GM23248 (cell line): ENCODE data around the gene NRP1.

Experiments
- EZH2 ChIP-seq: fragments of 200-600 bp; sonication (generic); IDR thresholded peaks from 2 replicates; pipeline ENCODE4 v1.6.1; 2018; ENCODE audit warnings: antibody characterized with exemption, mild to moderate bottlenecking; ENCODE audit not compliant: insufficient read depth, poor library complexity, severe bottlenecking
- EZH2phosphoT487 ChIP-seq: fragments of 200-600 bp; sonication (generic); IDR thresholded peaks from 2 replicates; pipeline ENCODE4 v1.6.1; 2018; ENCODE audit warnings: antibody characterized with exemption, moderate library complexity, mild to moderate bottlenecking, low read depth; ENCODE audit not compliant: insufficient read depth

DNA sequence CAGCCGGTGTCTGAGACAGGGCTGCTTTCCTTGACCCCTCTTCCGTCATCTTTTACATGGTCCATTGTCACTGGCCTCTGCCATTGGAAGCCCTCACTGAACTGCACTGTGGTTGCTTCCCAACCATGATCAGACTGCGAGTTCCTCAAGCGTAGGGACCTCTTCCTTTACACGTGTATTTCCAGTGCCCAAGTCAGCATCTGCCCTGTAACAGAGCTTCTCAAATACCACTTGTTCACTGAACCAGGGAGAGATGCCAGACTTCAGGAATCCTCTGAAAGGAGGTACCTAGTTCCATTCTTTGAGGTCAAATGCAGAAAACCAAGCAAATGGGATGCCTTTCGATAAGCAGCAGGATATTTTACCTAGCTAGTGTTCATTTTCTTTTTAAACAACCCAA lies 145.1 kb downstream of the NRP1 start:
- TF ChIP-seq EZH2 (no peak), EZH2phosphoT487 (no peak)
